Endothelial cell of umbilical vein (primary cell): ENCODE measurements around the gene C9orf153. TPM values are rescaled to one million over a fixed set of nuclear protein-coding genes. Genes with fewer than 3 reads are reported as not detected.

Source experiments
- BruUV-seq: library from RNA; stranded (reverse); fragments of 400-500 nt; replicated peaks from 2 replicates; lab custom pipeline; 2021; lab: Mats Ljungman, UMichigan
- CTCF ChIA-PET: fragments of 300-600, 350-600 bp; sonication (Branson Sonifier 250); formaldehyde crosslinking; loops from one replicate; lab custom pipeline; 2021; ENCODE audit warnings: antibody characterized with exemption, inconsistent platforms; lab: Charles Lee
- POLR2A ChIA-PET: fragments of 300-600, 350-600 bp; sonication (Branson Sonifier 250); formaldehyde crosslinking; loops from one replicate; lab custom pipeline; 2021; ENCODE audit warnings: antibody characterized with exemption, inconsistent platforms; lab: Charles Lee
- DNase-seq: peaks from one replicate; pipeline ENCODE4 v3.0.0-alpha.2; 2011; ENCODE audit warnings: low read depth, low spot score
- FAIRE-seq: peaks from 2 replicates; lab custom pipeline; 2011; peaks lifted over from hg19 to GRCh38; lab: Jason Lieb, UNC
- H2AFZ ChIP-seq: 2 replicates; pipeline ENCODE4 v1.6.0; 2012; ENCODE audit warnings: low read depth, low read length, control low read depth, inconsistent platforms
- H3K27ac ChIP-seq: 2 replicates; pipeline ENCODE4 v1.5.1; 2011; ENCODE audit warnings: low read depth, mild to moderate bottlenecking, control low read depth, low read length, moderate library complexity; ENCODE audit not compliant: insufficient read depth
- H3K27me3 ChIP-seq, 2 experiments: 2 replicates each; pipeline versions ENCODE4 v1.6.0 to v1.6.1; 2011; ENCODE audit warnings: low read length in 2 of 2, mixed read lengths in 1 of 2; ENCODE audit not compliant: control insufficient read depth in 2 of 2, insufficient read depth in 2 of 2
- H3K36me3 ChIP-seq, 2 experiments: 2 replicates in 1 of 2; 3 replicates in 1 of 2; pipeline ENCODE4 v1.5.1; 2011; ENCODE audit warnings: low read length in 2 of 2, mild to moderate bottlenecking in 1 of 2, moderate library complexity in 1 of 2; ENCODE audit not compliant: control insufficient read depth in 2 of 2, insufficient read depth in 2 of 2; ENCODE audit errors: extremely low read depth in 1 of 2
- H3K4me1 ChIP-seq: 3 replicates; pipeline ENCODE4 v1.5.1; 2011; ENCODE audit warnings: mild to moderate bottlenecking, low read length; ENCODE audit not compliant: control insufficient read depth, insufficient read depth; ENCODE audit errors: extremely low read depth
- H3K4me2 ChIP-seq: 2 replicates; pipeline ENCODE4 v1.6.1; 2011; ENCODE audit warnings: low read length, control low read depth, mixed read lengths; ENCODE audit not compliant: insufficient read depth
- H3K4me3 ChIP-seq, 3 experiments: fragments of 200-600 bp in 1 of 3; sonication (generic), shearing (Covaris generic) in 1 of 3; replicated peaks in 1 of 3; 2 replicates each; pipeline ENCODE4 v1.5.1; 2011 to 2016; ENCODE audit warnings: control low read depth in 3 of 3, low read length in 3 of 3, mild to moderate bottlenecking in 2 of 3, inconsistent platforms in 1 of 3, low read depth in 1 of 3, moderate library complexity in 1 of 3; ENCODE audit not compliant: insufficient read depth in 1 of 3
- H3K79me2 ChIP-seq: 2 replicates; pipeline ENCODE4 v1.6.0; 2012; ENCODE audit warnings: low read length, inconsistent platforms; ENCODE audit not compliant: control insufficient read depth, insufficient read depth
- H3K9ac ChIP-seq: replicated peaks from 2 replicates; pipeline ENCODE3; 2011; ENCODE audit warnings: low read length, control low read depth; ENCODE audit not compliant: insufficient read depth; ENCODE audit errors: extremely low read depth
- H3K9me1 ChIP-seq: replicated peaks from 3 replicates; pipeline ENCODE4 v1.6.0; 2011; ENCODE audit warnings: mild to moderate bottlenecking, low read length; ENCODE audit not compliant: control insufficient read depth, insufficient read depth; ENCODE audit errors: extremely low read depth
- H3K9me3 ChIP-seq: replicated peaks from 2 replicates; pipeline ENCODE4 v1.5.1; 2012; ENCODE audit warnings: low read length, inconsistent platforms; ENCODE audit not compliant: control insufficient read depth, insufficient read depth
- H4K20me1 ChIP-seq: replicated peaks from 2 replicates; pipeline ENCODE3; 2011; ENCODE audit warnings: mild to moderate bottlenecking, low read length; ENCODE audit not compliant: control insufficient read depth, insufficient read depth; ENCODE audit errors: extremely low read depth
- CTCF ChIP-seq, 2 donors: IDR thresholded peaks; 1 replicate in 1 of 2; 2 replicates in 1 of 2; pipeline ENCODE4 v1.5.1; 2011; ENCODE audit warnings: low read length in 2 of 2, mild to moderate bottlenecking in 2 of 2, moderate library complexity in 2 of 2, control low read depth in 1 of 2, inconsistent platforms in 1 of 2, low read depth in 1 of 2; ENCODE audit not compliant: insufficient read depth in 1 of 2; ENCODE audit errors: extremely low read depth in 1 of 2
- EZH2 ChIP-seq: IDR thresholded peaks from 2 replicates; pipeline ENCODE4 v1.6.1; 2012; ENCODE audit warnings: borderline replicate concordance, low read depth, mild to moderate bottlenecking, moderate library complexity, low read length, inconsistent platforms; ENCODE audit not compliant: severe bottlenecking
- FOS ChIP-seq: IDR thresholded peaks from 2 replicates; pipeline ENCODE4 v1.6.1; 2011; ENCODE audit warnings: mild to moderate bottlenecking, low read length, moderate library complexity, borderline replicate concordance; ENCODE audit not compliant: insufficient read depth
- GATA2 ChIP-seq: IDR thresholded peaks from 2 replicates; pipeline ENCODE4 v1.7.0; 2011; ENCODE audit warnings: low read depth, mild to moderate bottlenecking, moderate library complexity, mixed read lengths, low read length; ENCODE audit not compliant: insufficient read length, insufficient read depth
- JUN ChIP-seq: IDR thresholded peaks from 2 replicates; pipeline ENCODE4 v1.6.1; 2011; ENCODE audit warnings: borderline replicate concordance, low read depth; ENCODE audit not compliant: insufficient read length, insufficient read depth
- MAX ChIP-seq: IDR thresholded peaks from 2 replicates; pipeline ENCODE4 v1.6.1; 2011; ENCODE audit not compliant: insufficient read depth, insufficient read length
- MYC ChIP-seq: IDR thresholded peaks from one replicate; pipeline ENCODE4 v1.6.1; 2011; ENCODE audit warnings: mild to moderate bottlenecking, low read depth, low read length
- POLR2A ChIP-seq: IDR thresholded peaks from 2 replicates; pipeline ENCODE4 v1.6.1; 2012; ENCODE audit warnings: low read depth, mild to moderate bottlenecking, control low read depth, low read length
- POLR2AphosphoS5 ChIP-seq: IDR thresholded peaks from 2 replicates; pipeline ENCODE4 v1.6.1; 2012; ENCODE audit warnings: low read depth, mild to moderate bottlenecking, control low read depth, low read length, moderate library complexity; ENCODE audit not compliant: insufficient read depth
- dilution Hi-C: fragments of 300-500 bp; cut with MboI; formaldehyde crosslinking; loops from one replicate; pipeline ENCODE4 v1.15.0; 2019; ENCODE audit warnings: low sequenced_read_pairs; ENCODE audit not compliant: extremely low pct_ligation_motif_present
- intact Hi-C: fragments of 100-400 bp; cut with micrococcal nuclease; formaldehyde crosslinking; loops from one replicate; pipeline ENCODE4 v1.10.0; 2022
- polyA plus RNA-seq, 4 experiments: library from polyadenylated mRNA; depleted of rRNA in 3 of 4; stranded (reverse) in 3 of 4; unstranded in 1 of 4; fragments of >200 nt; gene quantifications; 2 replicates each; pipeline versions ENCODE4 v1.2.1 to v1.2.3, GENCODE V29; 2011 to 2012; ENCODE audit warnings: missing spikeins in 1 of 4
- total RNA-seq: library from RNA; stranded (reverse); gene quantifications from 2 replicates; pipeline ENCODE4 v1.2.3, GENCODE V29; 2021

Gene C9orf153
- total and polyA plus RNA-seq, 2 donors (not counting 3 experiments of a cell fraction or from before 2014, with no cell fraction given): 0.66 TPM; not detected in 1

GRCh38 chr9:86185872-86186271, 73.6 kb downstream of the C9orf153 start:
- BruUV-seq: no TSS peak
- Histone ChIP-seq H3K9ac (no peak overlapping the region), H3K36me3 (no peaks in the 10 kb centered on the region), H4K20me1 (no peaks in the 10 kb centered on the region), H3K4me1 (no peaks in the 10 kb centered on the region), H3K4me2 (no peak overlapping the region), H3K4me3 (no peak overlapping the region), H3K27ac (no peak overlapping the region), H3K27me3 (no peaks in the 10 kb centered on the region), H3K9me3 (no peaks in the 10 kb centered on the region), H2AFZ (no peak overlapping the region), H3K79me2 (no peaks in the 10 kb centered on the region), H3K9me1 (no peaks in the 10 kb centered on the region)
- intact Hi-C loops: no loop called here
- TF ChIP-seq FOS (no peak), JUN (no peak), POLR2AphosphoS5 (no peak), GATA2 (no peak), MYC (no peak), EZH2 (no peak), MAX (no peak), CTCF (IDR thresholded peaks at IDR 0.05; ENCODE audit: extremely low read depth in 1 of 2, insufficient read depth in 1 of 2, low read depth in 1 of 2, low read length in 2 of 2) (no peak), POLR2A (no peak)
- CTCF ChIA-PET: interaction anchor here (0.8 kb wide), 1 partner anchor 15 kb away, joined by 3 read pairs; no protein-coding TSS in a partner anchor
- POLR2A ChIA-PET: no interaction called here
- dilution Hi-C loops: no loop called here
- no peak for FAIRE-seq
- DNase-seq: no peak
